Measurements from ENCODE around the gene DMRTC2. TPM values are rescaled to one million over a fixed set of nuclear protein-coding genes. Genes with fewer than 3 reads are reported as not detected.
A peak's percentile ranks its signal among the peaks of the same experiment; 100 is the strongest.

Gene DMRTC2
- total RNA-seq, 1 donor from 2014 or later, result not detected

GRCh38 chr19:41897181-41897580 is 52.3 kb downstream of the DMRTC2 start:
- no peak for DNase-seq
- H3K4me3 Mint-ChIP-seq (ENCODE audit: unreplicated experiment), result no peak overlapping the region
- no peak overlapping the region for H3K27ac Mint-ChIP-seq (ENCODE audit: unreplicated experiment)
- no peak for TF ChIP-seq CTCF (IDR thresholded peaks at IDR 0.05; ENCODE audit: partially characterized antibody, unreplicated experiment)
- peaks cover 5% of the 10 kb centered on the region for H3K4me1 Mint-ChIP-seq (ENCODE audit: low read depth, unreplicated experiment)
- no peaks in the 10 kb centered on the region for H3K36me3 Mint-ChIP-seq (ENCODE audit: unreplicated experiment)
- peaks cover 3% of the 10 kb centered on the region for H3K27me3 Mint-ChIP-seq (ENCODE audit: unreplicated experiment)
- peaks cover 4% of the 10 kb centered on the region for H3K9me3 Mint-ChIP-seq (ENCODE audit: unreplicated experiment)

GRCh38 chr19:41897820-41898219 is 53.0 kb downstream of the DMRTC2 start:
- H3K9me3 Mint-ChIP-seq (ENCODE audit: unreplicated experiment), result peaks cover 4% of the 10 kb centered on the region
- TF ChIP-seq CTCF (IDR thresholded peaks at IDR 0.05; ENCODE audit: partially characterized antibody, unreplicated experiment), result no peak
- no peaks in the 10 kb centered on the region for H3K36me3 Mint-ChIP-seq (ENCODE audit: unreplicated experiment)
- DNase-seq, result no peak
- H3K27ac Mint-ChIP-seq (ENCODE audit: unreplicated experiment), result no peak overlapping the region
- peaks cover 3% of the 10 kb centered on the region for H3K27me3 Mint-ChIP-seq (ENCODE audit: unreplicated experiment)
- no peak overlapping the region for H3K4me3 Mint-ChIP-seq (ENCODE audit: unreplicated experiment)
- peaks cover 5% of the 10 kb centered on the region for H3K4me1 Mint-ChIP-seq (ENCODE audit: low read depth, unreplicated experiment)

- Mint-ChIP-seq H3K36me3 (ENCODE audit: unreplicated experiment) (no peaks in the 10 kb centered on the region), H3K27me3 (ENCODE audit: unreplicated experiment) (no peaks in the 10 kb centered on the region), H3K4me1 (ENCODE audit: low read depth, unreplicated experiment) (peaks cover 5% of the 10 kb centered on the region), H3K4me3 (ENCODE audit: unreplicated experiment) (no peak overlapping the region), H3K9me3 (ENCODE audit: unreplicated experiment) (peaks cover 4% of the 10 kb centered on the region), H3K27ac (ENCODE audit: unreplicated experiment) (no peak overlapping the region)
- no peak for DNase-seq
- no peak for TF ChIP-seq CTCF (IDR thresholded peaks at IDR 0.05; ENCODE audit: partially characterized antibody, unreplicated experiment)
These were observed 53.4 kb downstream of the DMRTC2 start for GRCh38 chr19:41898235-41898634.

Small RNA genes within 50 kb of the gene (microRNA-seq; reads per million reads assigned to microRNA genes)
- gene MIR6797 (ENCODE audit: unreplicated experiment), result 6.6 reads per million, percentile 38 among the genes with 10 or more reads in this experiment

Other genes with a start within 250 kb of the DMRTC2 start
- not detected for gene CEACAM4, start 218.0 kb upstream of the DMRTC2 start, total RNA-seq (ENCODE audit: unreplicated experiment)
- gene CEACAM7, start 156.8 kb upstream of the DMRTC2 start, total RNA-seq (ENCODE audit: unreplicated experiment), result not detected
- gene CEACAM5, start 136.4 kb upstream of the DMRTC2 start, total RNA-seq (ENCODE audit: unreplicated experiment), result not detected
- 0.20 TPM for gene CEACAM6, start 89.5 kb upstream of the DMRTC2 start, total RNA-seq (ENCODE audit: unreplicated experiment)
- gene CEACAM3, start 48.5 kb upstream of the DMRTC2 start, total RNA-seq (ENCODE audit: unreplicated experiment), result not detected
- not detected for gene LYPD4, start 359 bp upstream of the DMRTC2 start, total RNA-seq (ENCODE audit: unreplicated experiment)
- gene RPS19, start 15.2 kb downstream of the DMRTC2 start, total RNA-seq (ENCODE audit: unreplicated experiment), result 1,637 TPM
- not detected for gene CD79A, start 32.2 kb downstream of the DMRTC2 start, total RNA-seq (ENCODE audit: unreplicated experiment)
- gene ARHGEF1, start 38.1 kb downstream of the DMRTC2 start, total RNA-seq (ENCODE audit: unreplicated experiment), result 78.7 TPM
- gene ERFL, start 83.4 kb downstream of the DMRTC2 start, total RNA-seq (ENCODE audit: unreplicated experiment), result 1.6 TPM
- gene RABAC1, start 114.3 kb downstream of the DMRTC2 start, total RNA-seq (ENCODE audit: unreplicated experiment), result 139 TPM
- gene ATP1A3, start 149.2 kb downstream of the DMRTC2 start, total RNA-seq (ENCODE audit: unreplicated experiment), result 650 TPM
- gene GRIK5, start 225.2 kb downstream of the DMRTC2 start, total RNA-seq (ENCODE audit: unreplicated experiment), result 79.1 TPM
- gene ZNF574, start 231.1 kb downstream of the DMRTC2 start, total RNA-seq (ENCODE audit: unreplicated experiment), result 24.1 TPM

Data from glutamatergic neuron (in vitro differentiated cells).